Measurements from ENCODE around the gene NTHL1. TPM values are rescaled to one million over a fixed set of nuclear protein-coding genes. Genes with fewer than 3 reads are reported as not detected.

The NTHL1 gene
- total RNA-seq, 1 donor from 2014 or later: 48.9 TPM

- DNase-seq (ENCODE audit: low read depth, low spot score): peak; percentile 48
Measured at GRCh38 chr16:2009791-2010510, 37.7 kb downstream of the NTHL1 start, which contains the start of gene ZNF598. TSS of gene ZNF598 (minus strand) at chr16:2009821.

- no peak for DNase-seq (ENCODE audit: low read depth, low spot score)
Measured at GRCh38 chr16:2009164-2009711, 38.4 kb downstream of the NTHL1 start.

GRCh38 chr16:2008631-2009163 lies 38.9 kb downstream of the NTHL1 start:
- no peak for DNase-seq (ENCODE audit: low read depth, low spot score)

- DNase-seq (ENCODE audit: low read depth, low spot score): no peak
Measured at GRCh38 chr16:2008009-2008526, 39.6 kb downstream of the NTHL1 start.

- DNase-seq (ENCODE audit: low read depth, low spot score): no peak
Measured at GRCh38 chr16:2007081-2007836, 40.4 kb downstream of the NTHL1 start.

- no peak for DNase-seq (ENCODE audit: low read depth, low spot score)
Measured at GRCh38 chr16:2006317-2006716, 41.3 kb downstream of the NTHL1 start.

- no peak for DNase-seq (ENCODE audit: low read depth, low spot score)
Measured at GRCh38 chr16:2005646-2006045, 42.0 kb downstream of the NTHL1 start.

GRCh38 chr16:2004795-2005517 lies 42.7 kb downstream of the NTHL1 start:
- DNase-seq (ENCODE audit: low read depth, low spot score): no peak

- peak; percentile 35 for DNase-seq (ENCODE audit: low read depth, low spot score)
Measured at GRCh38 chr16:2003827-2004641, 43.6 kb downstream of the NTHL1 start.

GRCh38 chr16:2003231-2003826 lies 44.3 kb downstream of the NTHL1 start:
- DNase-seq (ENCODE audit: low read depth, low spot score): no peak

- DNase-seq (ENCODE audit: low read depth, low spot score): no peak
Measured at GRCh38 chr16:2002406-2003230, 45.0 kb downstream of the NTHL1 start.

- DNase-seq (ENCODE audit: low read depth, low spot score): no peak
Measured at GRCh38 chr16:2001456-2002355, 45.9 kb downstream of the NTHL1 start.

- DNase-seq (ENCODE audit: low read depth, low spot score): no peak
Measured at GRCh38 chr16:2001035-2001434, 46.6 kb downstream of the NTHL1 start.

GRCh38 chr16:1999866-2000514 lies 47.6 kb downstream of the NTHL1 start:
- DNase-seq (ENCODE audit: low read depth, low spot score): no peak

- no peak for DNase-seq (ENCODE audit: low read depth, low spot score)
Measured at GRCh38 chr16:1998852-1999801, 48.5 kb downstream of the NTHL1 start.

GRCh38 chr16:1998360-1998835 lies 49.2 kb downstream of the NTHL1 start:
- DNase-seq (ENCODE audit: low read depth, low spot score): no peak

Data from pulmonary artery endothelial cell (primary cell).